Putamen (tissue), 1 donor: ENCODE measurements around the gene ST6GAL1.
"Not testable (repeated sequence)": the region's sequence is repeated elsewhere in the genome, so short reads cannot be mapped to it uniquely, and the experiment has no call there.

Experiments used
- DNase-seq: peaks from one replicate; pipeline ENCODE4 v3.0.0-alpha.2; 2016; ENCODE audit warnings: low spot score

Gene ST6GAL1

GRCh38 chr3:186967686-186968085 is 37.4 kb downstream of the ST6GAL1 start:
- no peak for DNase-seq

- DNase-seq, result no peak
These were observed 39.3 kb downstream of the ST6GAL1 start for GRCh38 chr3:186969607-186970006.

- not testable (repeated sequence) for DNase-seq
These were observed 40.8 kb downstream of the ST6GAL1 start for GRCh38 chr3:186971106-186971505.

GRCh38 chr3:186971578-186971977 is 41.3 kb downstream of the ST6GAL1 start:
- DNase-seq, result no peak

GRCh38 chr3:186973702-186974101 is 43.4 kb downstream of the ST6GAL1 start:
- no peak for DNase-seq

GRCh38 chr3:186974824-186975313 is 44.5 kb downstream of the ST6GAL1 start:
- DNase-seq, result no peak

- no peak for DNase-seq
These were observed 45.4 kb downstream of the ST6GAL1 start for GRCh38 chr3:186975726-186976125.

GRCh38 chr3:186976837-186977750 is 46.8 kb downstream of the ST6GAL1 start:
- peak; percentile 64 for DNase-seq

GRCh38 chr3:186978712-186979111 is 48.4 kb downstream of the ST6GAL1 start:
- no peak for DNase-seq

GRCh38 chr3:186979852-186980251 is 49.5 kb downstream of the ST6GAL1 start:
- DNase-seq, result no peak

- DNase-seq, result no peak
These were observed 50.7 kb downstream of the ST6GAL1 start for GRCh38 chr3:186980989-186981388.

GRCh38 chr3:186983659-186984058 is 53.3 kb downstream of the ST6GAL1 start:
- DNase-seq, result no peak

- no peak for DNase-seq
These were observed 53.7 kb downstream of the ST6GAL1 start for GRCh38 chr3:186984064-186984463.

- peak; percentile 46 for DNase-seq
These were observed 55.5 kb downstream of the ST6GAL1 start for GRCh38 chr3:186985661-186986364.

GRCh38 chr3:186986406-186986805 is 56.1 kb downstream of the ST6GAL1 start:
- DNase-seq, result no peak

GRCh38 chr3:186986816-186987215 is 56.5 kb downstream of the ST6GAL1 start:
- DNase-seq, result no peak

- no peak for DNase-seq
These were observed 58.5 kb downstream of the ST6GAL1 start for GRCh38 chr3:186988806-186989205.

- DNase-seq, result no peak
These were observed 59.1 kb downstream of the ST6GAL1 start for GRCh38 chr3:186989429-186989828.

GRCh38 chr3:186990277-186990676 is 60.0 kb downstream of the ST6GAL1 start:
- no peak for DNase-seq

GRCh38 chr3:186990878-186991308 is 60.6 kb downstream of the ST6GAL1 start:
- DNase-seq, result no peak

GRCh38 chr3:186991470-186991869 is 61.1 kb downstream of the ST6GAL1 start:
- no peak for DNase-seq

GRCh38 chr3:186992096-186992495 is 61.8 kb downstream of the ST6GAL1 start:
- DNase-seq, result not testable (repeated sequence)

GRCh38 chr3:186993210-186993782 is 63.0 kb downstream of the ST6GAL1 start:
- DNase-seq, result no peak
